ENCODE data around the gene RHOF.
A peak's percentile ranks its signal among the peaks of the same experiment; 100 is the strongest.

The RHOF gene

GRCh38 chr12:121793440-121793837, at the start of gene RHOF:
Gene RHOF, minus strand, starts transcription at chr12:121793688. Its CDS starts 55 bp downstream, at chr12:121793633.
- TF ChIP-seq CTCF (IDR thresholded peaks at IDR 0.05; ENCODE audit: low read depth, low read length), result no peak
- peak within 1 kb of the TSS; percentile 52 to 53 for H3K4me3 ChIP-seq (replicated peaks in 1 of 2; ENCODE audit: low read depth in 2 of 2, low read length in 2 of 2)
- no peak for DNase-seq (ENCODE audit: low read depth in 2 of 2)

- peak overlapping the region; percentile 59 to 69 for H3K4me3 ChIP-seq (replicated peaks in 1 of 2; ENCODE audit: low read depth in 2 of 2, low read length in 2 of 2)
- DNase-seq (ENCODE audit: low read depth in 2 of 2), result no peak
- TF ChIP-seq CTCF (IDR thresholded peaks at IDR 0.05; ENCODE audit: low read depth, low read length), result no peak
Measured at GRCh38 chr12:121839993-121840761, 46.7 kb upstream of the RHOF start.

- TF ChIP-seq CTCF (IDR thresholded peaks at IDR 0.05; ENCODE audit: low read depth, low read length), result peak; percentile 42
- H3K4me3 ChIP-seq (replicated peaks in 1 of 2; ENCODE audit: low read depth in 2 of 2, low read length in 2 of 2), result peak overlapping the region; percentile 59 to 69
- DNase-seq (ENCODE audit: low read depth in 2 of 2), result peak; percentile 98 to 99
Measured at GRCh38 chr12:121839106-121839992, 45.9 kb upstream of the RHOF start.

- no peak for TF ChIP-seq CTCF (IDR thresholded peaks at IDR 0.05; ENCODE audit: low read depth, low read length)
- DNase-seq (ENCODE audit: low read depth in 2 of 2), result no peak
- no peak overlapping the region for H3K4me3 ChIP-seq (replicated peaks in 1 of 2; ENCODE audit: low read depth in 2 of 2, low read length in 2 of 2)
Measured at GRCh38 chr12:121838126-121838525, 44.6 kb upstream of the RHOF start.

GRCh38 chr12:121837680-121838079, 44.2 kb upstream of the RHOF start:
- no peak for TF ChIP-seq CTCF (IDR thresholded peaks at IDR 0.05; ENCODE audit: low read depth, low read length)
- no peak for DNase-seq (ENCODE audit: low read depth in 2 of 2)
- no peak overlapping the region for H3K4me3 ChIP-seq (replicated peaks in 1 of 2; ENCODE audit: low read depth in 2 of 2, low read length in 2 of 2)

GRCh38 chr12:121831571-121832245, 38.2 kb upstream of the RHOF start:
- TF ChIP-seq CTCF (IDR thresholded peaks at IDR 0.05; ENCODE audit: low read depth, low read length), result no peak
- DNase-seq (ENCODE audit: low read depth in 2 of 2), result no peak
- no peak overlapping the region for H3K4me3 ChIP-seq (replicated peaks in 1 of 2; ENCODE audit: low read depth in 2 of 2, low read length in 2 of 2)
